ENCODE results near the gene TRIM44.

The TRIM44 gene

GRCh38 chr11:35662649-35663407 lies at the start of gene TRIM44:
TSS of gene TRIM44 (plus strand) at chr11:35662775. CDS start at chr11:35663112, 337 bp downstream.
- no peak for FAIRE-seq

GRCh38 chr11:35614939-35615569 lies 47.5 kb upstream of the TRIM44 start:
- FAIRE-seq: peak; percentile 98

GRCh38 chr11:35615921-35616900 lies 46.4 kb upstream of the TRIM44 start:
- FAIRE-seq: peak; percentile 98

- no peak for FAIRE-seq
Measured at GRCh38 chr11:35617316-35617686, 45.3 kb upstream of the TRIM44 start.

GRCh38 chr11:35617687-35618496 lies 44.7 kb upstream of the TRIM44 start, which contains the start of gene FJX1:
TSS of gene FJX1 (plus strand) at chr11:35618460. CDS start at chr11:35618637, 177 bp downstream.
- FAIRE-seq: no peak

GRCh38 chr11:35618497-35619115 lies 44.0 kb upstream of the TRIM44 start:
- FAIRE-seq: no peak

GRCh38 chr11:35619116-35619854 lies 43.3 kb upstream of the TRIM44 start:
- FAIRE-seq: no peak

- no peak for FAIRE-seq
Measured at GRCh38 chr11:35619855-35620640, 42.5 kb upstream of the TRIM44 start.

GRCh38 chr11:35620795-35621194 lies 41.8 kb upstream of the TRIM44 start:
- no peak for FAIRE-seq

GRCh38 chr11:35621620-35622019 lies 41.0 kb upstream of the TRIM44 start:
- FAIRE-seq: no peak

GRCh38 chr11:35622070-35622469 lies 40.5 kb upstream of the TRIM44 start:
- no peak for FAIRE-seq

- no peak for FAIRE-seq
Measured at GRCh38 chr11:35623621-35624168, 38.9 kb upstream of the TRIM44 start.

GRCh38 chr11:35624316-35624715 lies 38.3 kb upstream of the TRIM44 start:
- no peak for FAIRE-seq

- FAIRE-seq: no peak
Measured at GRCh38 chr11:35624781-35625180, 37.8 kb upstream of the TRIM44 start.

- no peak for FAIRE-seq
Measured at GRCh38 chr11:35626501-35626900, 36.1 kb upstream of the TRIM44 start.

- no peak for FAIRE-seq
Measured at GRCh38 chr11:35629511-35629910, 33.1 kb upstream of the TRIM44 start.

GRCh38 chr11:35629914-35630313 lies 32.7 kb upstream of the TRIM44 start:
- FAIRE-seq: no peak

GRCh38 chr11:35631891-35632290 lies 30.7 kb upstream of the TRIM44 start:
- no peak for FAIRE-seq

- no peak for FAIRE-seq
Measured at GRCh38 chr11:35632301-35632700, 30.3 kb upstream of the TRIM44 start.
